Prostate gland (tissue), 2 donors: Measurements from ENCODE around the gene MYCBPAP. TPM values are rescaled to one million over a fixed set of nuclear protein-coding genes. Genes with fewer than 3 reads are reported as not detected.

ENCODE experiments used
- DNase-seq: peaks from one replicate; pipeline ENCODE4 v3.0.0-alpha.2; 2019; ENCODE audit warnings: low spot score
- H3K27ac ChIP-seq, 2 donors: fragments of 200-600 bp; sonication (generic); 2 replicates each; pipeline ENCODE4 v1.5.1; 2017 to 2019
- H3K27me3 ChIP-seq: fragments of 200-600 bp; sonication (generic); replicated peaks from 2 replicates; pipeline ENCODE4 v1.5.1; 2019; ENCODE audit not compliant: insufficient read depth
- H3K36me3 ChIP-seq, 2 donors: fragments of 200-600 bp; sonication (generic); 1 replicate in 1 of 2; 2 replicates in 1 of 2; pipeline versions ENCODE4 v1.5.1 to v1.8.1; 2017 to 2019
- H3K4me1 ChIP-seq: fragments of 200-600 bp; sonication (generic); replicated peaks from 2 replicates; pipeline ENCODE4 v1.5.1; 2019
- H3K4me3 ChIP-seq, 2 donors: fragments of 200-600 bp; sonication (generic); 2 replicates each; pipeline ENCODE4 v1.5.1; 2017 to 2019
- H3K9me3 ChIP-seq: fragments of 200-600 bp; sonication (generic); 2 replicates; pipeline ENCODE4 v1.5.1; 2017
- CTCF ChIP-seq, 4 experiments: fragments of 200-600 bp in 2 of 4; fragments of 450-650 bp in 2 of 4; sonication (generic) in 2 of 4; IDR thresholded peaks; 1 replicate in 3 of 4; 2 replicates in 1 of 4; pipeline ENCODE4 v1.5.1; 2016 to 2019; ENCODE audit warnings: antibody characterized with exemption in 4 of 4, mild to moderate bottlenecking in 2 of 4, moderate library complexity in 2 of 4
- POLR2A ChIP-seq: fragments of 450-650 bp; IDR thresholded peaks from one replicate; pipeline ENCODE4 v1.6.1; 2016; ENCODE audit warnings: antibody characterized with exemption, mild to moderate bottlenecking
- POLR2AphosphoS5 ChIP-seq: sonication (generic); formaldehyde crosslinking; IDR thresholded peaks from one replicate; pipeline ENCODE4 v1.6.1; 2017; ENCODE audit warnings: antibody characterized with exemption
- WGBS: methylation state at CpG from one replicate; pipeline ENCODE4 v1.1.5; 2018; 5-methylcytosine and 5-hydroxymethylcytosine counted together
- intact Hi-C: fragments of 100-400 bp; cut with DNase I; formaldehyde crosslinking; loops from one replicate; pipeline ENCODE4 v1.14.2; 2022
- total RNA-seq, 2 donors: library from RNA; depleted of rRNA; stranded (reverse); fragments of >200 nt; gene quantifications; one replicate each; pipeline ENCODE4 v1.1.0, GENCODE V29; 2016

Gene MYCBPAP
- total RNA-seq, 2 donors from 2014 or later = 0.14 to 12.6 TPM

- 89% methylated on average over 18 of the region's 18 CpGs for WGBS
- intact Hi-C loops = loop anchor here (5.0 to 10.0 kb wide), 3 partner anchors 133 to 406 kb away; no protein-coding TSS in a partner anchor
- Histone ChIP-seq H3K4me3 (no peak overlapping the region), H3K9me3 (no peaks in the 10 kb centered on the region), H3K4me1 (peaks cover 4% of the 10 kb centered on the region), H3K27me3 (no peaks in the 10 kb centered on the region), H3K36me3 (no peaks in the 10 kb centered on the region), H3K27ac (no peak overlapping the region)
- DNase-seq = no peak
- TF ChIP-seq POLR2AphosphoS5 = no peak
- no peak for TF ChIP-seq POLR2A
- TF ChIP-seq CTCF (IDR thresholded peaks at IDR 0.05) = no peak
Observed at GRCh38 chr17:50548831-50549230, 40.6 kb downstream of the MYCBPAP start.

GRCh38 chr17:50549256-50549941, 41.2 kb downstream of the MYCBPAP start:
- H3K9me3 ChIP-seq = no peaks in the 10 kb centered on the region
- TF ChIP-seq POLR2A (no peak), POLR2AphosphoS5 (no peak), CTCF (IDR thresholded peaks at IDR 0.05) (no peak)
- H3K4me1 ChIP-seq = peaks cover 4% of the 10 kb centered on the region
- WGBS = 88% methylated on average over 19 of the region's 19 CpGs
- H3K4me3 ChIP-seq = no peak overlapping the region
- no peak overlapping the region for H3K27ac ChIP-seq
- no peaks in the 10 kb centered on the region for H3K27me3 ChIP-seq
- intact Hi-C loops = loop anchor here (5.0 to 10.0 kb wide), 3 partner anchors 133 to 405 kb away; no protein-coding TSS in a partner anchor
- no peak for DNase-seq
- H3K36me3 ChIP-seq = no peaks in the 10 kb centered on the region

GRCh38 chr17:50549969-50550368, 41.7 kb downstream of the MYCBPAP start:
- no peaks in the 10 kb centered on the region for H3K36me3 ChIP-seq
- no peak overlapping the region for H3K4me3 ChIP-seq
- no peaks in the 10 kb centered on the region for H3K9me3 ChIP-seq
- H3K27ac ChIP-seq = no peak overlapping the region
- 90% methylated on average over 9 of the region's 11 CpGs for WGBS
- intact Hi-C loops = loop anchor here (2.0 to 10.0 kb wide), 5 partner anchors 77 to 405 kb away; no protein-coding TSS in a partner anchor
- no peak for DNase-seq
- H3K4me1 ChIP-seq = peaks cover 4% of the 10 kb centered on the region
- no peaks in the 10 kb centered on the region for H3K27me3 ChIP-seq
- TF ChIP-seq CTCF (IDR thresholded peaks at IDR 0.05) (no peak), POLR2A (no peak), POLR2AphosphoS5 (no peak)

- H3K27ac ChIP-seq = no peak overlapping the region
- H3K36me3 ChIP-seq = peaks cover 0 to 3% of the 10 kb centered on the region in 2 donors
- no peaks in the 10 kb centered on the region for H3K9me3 ChIP-seq
- no peaks in the 10 kb centered on the region for H3K27me3 ChIP-seq
- H3K4me3 ChIP-seq = no peak overlapping the region
- whole genome bisulfite sequencing = 58% methylated on average over 32 of the region's 32 CpGs
- DNase-seq = peak; percentile 72
- peak; percentile 35 to 93 (median 78) for TF ChIP-seq CTCF (IDR thresholded peaks at IDR 0.05)
- TF ChIP-seq POLR2A = no peak
- TF ChIP-seq POLR2AphosphoS5 = peak; percentile 69
- intact Hi-C loops = loop anchor here (2.0 to 5.0 kb wide), 2 partner anchors 76 to 144 kb away; no protein-coding TSS in a partner anchor
- H3K4me1 ChIP-seq = peaks cover 4% of the 10 kb centered on the region
Observed at GRCh38 chr17:50550661-50551432, 42.6 kb downstream of the MYCBPAP start.
